ENCODE measurements around the gene DNER.

- no peak for TF ChIP-seq YY1 (IDR thresholded peaks at IDR 0.05; ENCODE audit: insufficient read depth, insufficient read length)
- no peak for TF ChIP-seq ZNF274 (IDR thresholded peaks at IDR 0.05; ENCODE audit: low read depth, low read length)
These were observed 47.3 kb upstream of the DNER start for GRCh38 chr2:229761663-229762062.
